Measurements from ENCODE around the gene DISP3. TPM values are rescaled to one million over a fixed set of nuclear protein-coding genes. Genes with fewer than 3 reads are reported as not detected.

DISP3 gene
- total and polyA plus RNA-seq, 10 donors, result 0.06 to 0.69 (median 0.43) TPM

DNA sequence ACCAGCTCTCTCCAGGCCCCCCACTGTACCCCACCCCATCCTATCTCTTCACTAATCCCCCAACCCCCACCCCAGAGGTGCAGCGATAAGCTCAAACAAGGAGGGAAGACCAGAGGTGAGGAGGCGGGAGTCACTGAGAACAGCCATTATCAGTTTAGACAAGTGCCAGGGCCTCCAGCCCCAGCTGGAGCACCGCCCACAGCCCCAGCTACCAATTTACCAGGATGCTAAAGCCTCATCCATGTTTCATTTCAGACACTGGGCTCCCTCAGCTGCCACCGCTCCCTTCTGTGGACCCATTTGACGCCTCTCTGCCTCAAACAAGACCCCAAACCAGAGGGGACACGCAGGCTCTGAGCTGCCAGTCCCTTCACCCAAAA is 80.6 kb downstream of the DISP3 start:
- DNase-seq, result no peak
- WGBS, 5 donors, result 56 to 81% (median 75%) methylated on average over 6 of the region's 6 CpGs
- no peaks in the 10 kb centered on the region for H3K36me3 ChIP-seq
- intact Hi-C loops (cut with DNase I; ENCODE audit: low total_unique reads), result no loop called here
- TF ChIP-seq, protein P1, sequence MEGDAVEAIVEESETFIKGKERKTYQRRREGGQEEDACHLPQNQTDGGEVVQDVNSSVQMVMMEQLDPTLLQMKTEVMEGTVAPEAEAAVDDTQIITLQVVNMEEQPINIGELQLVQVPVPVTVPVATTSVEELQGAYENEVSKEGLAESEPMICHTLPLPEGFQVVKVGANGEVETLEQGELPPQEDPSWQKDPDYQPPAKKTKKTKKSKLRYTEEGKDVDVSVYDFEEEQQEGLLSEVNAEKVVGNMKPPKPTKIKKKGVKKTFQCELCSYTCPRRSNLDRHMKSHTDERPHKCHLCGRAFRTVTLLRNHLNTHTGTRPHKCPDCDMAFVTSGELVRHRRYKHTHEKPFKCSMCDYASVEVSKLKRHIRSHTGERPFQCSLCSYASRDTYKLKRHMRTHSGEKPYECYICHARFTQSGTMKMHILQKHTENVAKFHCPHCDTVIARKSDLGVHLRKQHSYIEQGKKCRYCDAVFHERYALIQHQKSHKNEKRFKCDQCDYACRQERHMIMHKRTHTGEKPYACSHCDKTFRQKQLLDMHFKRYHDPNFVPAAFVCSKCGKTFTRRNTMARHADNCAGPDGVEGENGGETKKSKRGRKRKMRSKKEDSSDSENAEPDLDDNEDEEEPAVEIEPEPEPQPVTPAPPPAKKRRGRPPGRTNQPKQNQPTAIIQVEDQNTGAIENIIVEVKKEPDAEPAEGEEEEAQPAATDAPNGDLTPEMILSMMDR (IDR thresholded peaks at IDR 0.05 in 8 of 11, conservative IDR thresholded peaks at IDR 0.05 in 3 of 11), result no peak
- no peak for TF ChIP-seq POLR2AphosphoS5 (IDR thresholded peaks at IDR 0.05)
- no peak for TF ChIP-seq POLR2A (IDR thresholded peaks at IDR 0.05)
- no peak overlapping the region for H3K4me3 ChIP-seq
- peaks cover 0 to 85% (median 14%) of the 10 kb centered on the region in 7 donors for H3K27me3 ChIP-seq (replicated peaks in 1 of 7)
- no peak overlapping the region for H3K27ac ChIP-seq
- H3K4me1 ChIP-seq, result peaks cover 0 to 11% (median 3%) of the 10 kb centered on the region in 6 donors
- H3K9me3 ChIP-seq, result no peaks in the 10 kb centered on the region

DNA sequence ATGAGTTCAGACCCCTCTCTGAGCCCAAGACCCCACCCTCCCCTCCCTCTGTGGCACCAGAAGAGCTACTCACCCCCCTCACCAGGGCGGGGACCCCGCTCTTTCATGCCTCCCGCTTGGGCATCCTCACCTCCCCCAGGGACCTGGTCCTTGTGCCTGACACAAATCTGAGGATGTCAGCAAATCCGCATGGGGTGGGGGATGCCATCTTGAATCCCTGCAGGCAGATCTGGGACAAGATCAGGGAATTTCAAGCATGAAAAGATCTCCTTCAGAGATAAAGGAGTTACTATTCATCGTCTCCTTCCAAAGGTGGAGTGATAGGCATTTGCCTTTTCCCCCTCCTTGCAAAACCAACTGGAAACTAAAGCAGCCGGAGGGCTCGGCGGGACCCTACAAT is 81.1 kb downstream of the DISP3 start:
- 78 to 91% (median 87%) methylated on average over 8 of the region's 8 CpGs for WGBS, 5 donors
- DNase-seq, result no peak
- intact Hi-C loops (cut with DNase I; ENCODE audit: low total_unique reads), result no loop called here
- Histone ChIP-seq H3K4me3 (no peak overlapping the region), H3K36me3 (no peaks in the 10 kb centered on the region), H3K9me3 (no peaks in the 10 kb centered on the region), H3K27me3 (replicated peaks in 1 of 7) (peaks cover 0 to 83% (median 14%) of the 10 kb centered on the region in 7 donors), H3K27ac (no peak overlapping the region), H3K4me1 (peaks cover 0 to 11% (median 3%) of the 10 kb centered on the region in 6 donors)
- TF ChIP-seq POLR2A (IDR thresholded peaks at IDR 0.05), result no peak
- TF ChIP-seq, protein P1 (IDR thresholded peaks at IDR 0.05 in 8 of 11, conservative IDR thresholded peaks at IDR 0.05 in 3 of 11), result no peak
- TF ChIP-seq POLR2AphosphoS5 (IDR thresholded peaks at IDR 0.05), result no peak

DNA sequence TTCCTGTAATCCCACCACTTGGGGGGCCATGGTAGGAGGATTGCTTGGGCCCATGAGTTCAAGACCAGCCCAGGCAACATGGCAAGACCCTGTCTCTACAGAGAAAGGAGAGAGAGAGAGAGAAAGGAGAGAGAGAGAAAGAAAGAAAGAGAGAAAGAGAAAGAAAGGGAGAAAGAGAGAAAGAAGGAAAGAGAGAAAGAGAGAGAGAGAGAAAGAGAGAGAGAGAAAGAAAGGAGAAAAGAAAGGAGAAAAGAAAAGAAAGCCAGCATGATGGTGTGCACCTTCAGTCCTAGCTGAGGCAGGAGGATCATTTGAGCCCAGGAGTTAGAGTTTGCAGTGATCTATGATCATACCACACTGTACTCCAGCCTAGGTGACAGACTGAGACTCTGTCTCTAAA is 82.8 kb downstream of the DISP3 start:
- H3K36me3 ChIP-seq, result no peaks in the 10 kb centered on the region
- H3K4me1 ChIP-seq, result peaks cover 0 to 11% (median 3%) of the 10 kb centered on the region in 6 donors
- DNase-seq, result no peak
- TF ChIP-seq POLR2AphosphoS5 (IDR thresholded peaks at IDR 0.05) (no peak), POLR2A (IDR thresholded peaks at IDR 0.05) (no peak)
- TF ChIP-seq, protein P1 (IDR thresholded peaks at IDR 0.05 in 8 of 11, conservative IDR thresholded peaks at IDR 0.05 in 3 of 11), result no peak
- intact Hi-C loops (cut with DNase I; ENCODE audit: low total_unique reads), result no loop called here
- H3K9me3 ChIP-seq, result no peaks in the 10 kb centered on the region
- no peak overlapping the region for H3K4me3 ChIP-seq
- H3K27me3 ChIP-seq (replicated peaks in 1 of 7), result peaks cover 0 to 82% (median 13%) of the 10 kb centered on the region in 7 donors
- H3K27ac ChIP-seq, result no peak overlapping the region

DNA sequence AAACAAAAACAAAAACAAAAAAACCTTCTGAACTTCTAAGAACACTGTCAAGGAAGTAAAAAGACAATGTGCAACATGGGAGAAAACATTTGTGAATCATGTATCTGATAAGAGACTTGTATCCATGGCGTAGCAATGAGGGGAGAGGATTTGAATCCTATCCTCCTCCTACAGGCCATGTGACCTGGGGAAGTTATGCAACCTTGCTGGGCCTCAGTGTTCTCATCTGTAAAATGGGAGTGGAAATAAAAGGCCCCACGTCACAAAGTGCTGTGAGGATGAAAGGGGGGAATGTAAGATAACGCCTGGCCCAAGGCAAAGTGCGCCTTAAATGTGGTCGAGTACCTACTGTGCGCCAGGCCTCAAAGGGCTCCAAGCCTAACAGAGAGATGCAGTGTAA is 83.7 kb downstream of the DISP3 start:
- H3K27me3 ChIP-seq (replicated peaks in 1 of 7), result peaks cover 0 to 82% (median 5%) of the 10 kb centered on the region in 7 donors
- intact Hi-C loops (cut with DNase I; ENCODE audit: low total_unique reads), result no loop called here
- no peaks in the 10 kb centered on the region for H3K36me3 ChIP-seq
- H3K27ac ChIP-seq, result no peak overlapping the region
- peaks cover 0 to 11% (median 3%) of the 10 kb centered on the region in 6 donors for H3K4me1 ChIP-seq
- TF ChIP-seq POLR2AphosphoS5 (IDR thresholded peaks at IDR 0.05) (no peak), POLR2A (IDR thresholded peaks at IDR 0.05) (no peak)
- TF ChIP-seq, protein P1 (IDR thresholded peaks at IDR 0.05 in 8 of 11, conservative IDR thresholded peaks at IDR 0.05 in 3 of 11), result no peak
- H3K4me3 ChIP-seq, result no peak overlapping the region
- no peak for DNase-seq
- H3K9me3 ChIP-seq, result no peaks in the 10 kb centered on the region
- WGBS, 5 donors, result 82 to 95% (median 88%) methylated on average over 6 of the region's 6 CpGs

Measured in spleen (tissue), 11 donors.